Lung (tissue), 12 donors: ENCODE measurements around the gene ABCC2. TPM values are rescaled to one million over a fixed set of nuclear protein-coding genes. Genes with fewer than 3 reads are reported as not detected.
A peak's percentile ranks its signal among the peaks of the same experiment; 100 is the strongest.

Experiments used
- ATAC-seq: fragments of 200-7000 bp; cut with Tn5 transposase; one replicate; pipeline ENCODE4 v1.9.1; 2020; ENCODE audit warnings: moderate number of reproducible peaks; ENCODE audit not compliant: insufficient read depth, low FRiP score
- DNase-seq, 3 donors: peaks; one replicate each; pipeline ENCODE4 v3.0.0-alpha.2; 2013 to 2017
- H3K27ac ChIP-seq, 2 donors: one replicate each; pipeline ENCODE4 v1.5.1; 2013; ENCODE audit warnings: mild to moderate bottlenecking in 2 of 2, moderate library complexity in 2 of 2, control low read depth in 1 of 2, inconsistent platforms in 1 of 2, low read depth in 1 of 2, low read length in 1 of 2
- H3K27me3 ChIP-seq, 3 donors: one replicate each; pipeline ENCODE4 v1.5.1; 2013; ENCODE audit warnings: low read length in 2 of 3; ENCODE audit not compliant: control insufficient read depth in 3 of 3, insufficient read depth in 3 of 3
- H3K36me3 ChIP-seq, 4 donors: one replicate each; pipeline ENCODE4 v1.5.1; 2013; ENCODE audit warnings: low read length in 4 of 4, mild to moderate bottlenecking in 1 of 4, moderate library complexity in 1 of 4; ENCODE audit not compliant: control insufficient read depth in 4 of 4, insufficient read depth in 4 of 4
- H3K4me1 ChIP-seq, 5 donors: one replicate each; pipeline ENCODE4 v1.5.1; 2013; ENCODE audit warnings: low read length in 5 of 5, mild to moderate bottlenecking in 2 of 5, moderate library complexity in 1 of 5; ENCODE audit not compliant: control insufficient read depth in 5 of 5, insufficient read depth in 5 of 5
- H3K4me3 ChIP-seq: one replicate; pipeline ENCODE4 v1.5.1; 2013; ENCODE audit warnings: mild to moderate bottlenecking, control low read depth, moderate library complexity
- H3K9ac ChIP-seq, 2 donors: one replicate each; pipeline ENCODE4 v1.5.1; 2013; ENCODE audit warnings: low read length in 2 of 2, control low read depth in 1 of 2; ENCODE audit not compliant: insufficient read depth in 1 of 2
- H3K9me3 ChIP-seq, 4 donors: one replicate each; pipeline ENCODE4 v1.5.1; 2013; ENCODE audit warnings: low read length in 3 of 4, mild to moderate bottlenecking in 1 of 4, moderate library complexity in 1 of 4; ENCODE audit not compliant: control insufficient read depth in 4 of 4, insufficient read depth in 3 of 4
- CTCF ChIP-seq: IDR thresholded peaks from 2 replicates; pipeline ENCODE4 v1.5.1; 2012; ENCODE audit warnings: mild to moderate bottlenecking; ENCODE audit errors: control extremely low read depth, extremely low read depth
- WGBS, 2 donors: extraction: QIAGEN DNeasy Blood & Tissue Kit; methylation state at CpG; one replicate each; pipeline ENCODE4 v1.1.7; 2013; 5-methylcytosine and 5-hydroxymethylcytosine counted together
- polyA plus RNA-seq, 2 donors: library from polyadenylated mRNA; stranded (reverse); fragments of 200-250 nt; gene quantifications; one replicate each; pipeline ENCODE4 v1.2.1, GENCODE V29; 2013
- total RNA-seq, 2 donors: library from RNA; depleted of rRNA in 1 of 2; stranded (reverse); fragments of >200 nt in 1 of 2; gene quantifications; one replicate each; pipeline ENCODE4 v1.2.1, GENCODE V29; 2014 to 2021
- donor health status: control.
- donor health status: control.
- donor health status: Bipolar disorder and iron deficiency.
- donor health status: healthy.
- donor health status: DM: yes; HTN: yes; CAD: no.

ABCC2 gene
- total and polyA plus RNA-seq, 4 donors, result 0.47 to 1.3 (median 0.96) TPM

- Histone ChIP-seq H3K27me3 (no peaks in the 10 kb centered on the region), H3K4me1 (no peaks in the 10 kb centered on the region), H3K27ac (no peak overlapping the region), H3K36me3 (no peaks in the 10 kb centered on the region), H3K4me3 (no peak overlapping the region), H3K9ac (no peak overlapping the region), H3K9me3 (no peaks in the 10 kb centered on the region)
- ATAC-seq (no peak), DNase-seq (no peak)
- 77 to 82% methylated on average over 2 of the region's 2 CpGs for WGBS, 2 donors
- TF ChIP-seq CTCF, result no peak
Measured at GRCh38 chr10:99768556-99768955, 13.9 kb upstream of the ABCC2 start.

- Histone ChIP-seq H3K36me3 (no peaks in the 10 kb centered on the region), H3K4me3 (no peak overlapping the region), H3K9me3 (no peaks in the 10 kb centered on the region), H3K27me3 (no peaks in the 10 kb centered on the region), H3K27ac (no peak overlapping the region), H3K9ac (no peak overlapping the region), H3K4me1 (no peaks in the 10 kb centered on the region)
- no peak for TF ChIP-seq CTCF
- no peak for DNase-seq
- ATAC-seq, result no peak
- 76 to 84% methylated on average over 5 of the region's 5 CpGs for WGBS, 2 donors
Measured at GRCh38 chr10:99769706-99770105, 12.7 kb upstream of the ABCC2 start.

- no peaks in the 10 kb centered on the region for H3K4me1 ChIP-seq
- DNase-seq (no peak), ATAC-seq (no peak)
- no peak overlapping the region for H3K27ac ChIP-seq
- H3K36me3 ChIP-seq, result no peaks in the 10 kb centered on the region
- H3K9me3 ChIP-seq, result no peaks in the 10 kb centered on the region
- no peak overlapping the region for H3K4me3 ChIP-seq
- TF ChIP-seq CTCF, result no peak
- H3K9ac ChIP-seq, result no peak overlapping the region
- no peaks in the 10 kb centered on the region for H3K27me3 ChIP-seq
- 76 to 82% methylated on average over 4 of the region's 4 CpGs for WGBS, 2 donors
Measured at GRCh38 chr10:99770408-99771045, 11.9 kb upstream of the ABCC2 start.

- H3K27ac ChIP-seq, result no peak overlapping the region
- ATAC-seq, result peak; percentile 71
- no peak overlapping the region for H3K4me3 ChIP-seq
- TF ChIP-seq CTCF, result no peak
- no peaks in the 10 kb centered on the region for H3K9me3 ChIP-seq
- peaks cover 0 to 2% (median 0%) of the 10 kb centered on the region in 5 donors for H3K4me1 ChIP-seq
- no peaks in the 10 kb centered on the region for H3K36me3 ChIP-seq
- H3K9ac ChIP-seq, result no peak overlapping the region
- peak in 2 of 3 donors; percentile 14 to 32 for DNase-seq
- no peaks in the 10 kb centered on the region for H3K27me3 ChIP-seq
Measured at GRCh38 chr10:99775850-99776249, 6.6 kb upstream of the ABCC2 start.
